ENCODE results near the gene KIF6. TPM values are rescaled to one million over a fixed set of nuclear protein-coding genes. Genes with fewer than 3 reads are reported as not detected.
A peak's percentile ranks its signal among the peaks of the same experiment; 100 is the strongest.

The KIF6 gene
- total RNA-seq, 1 donor from 2014 or later: 0.26 TPM

DNA sequence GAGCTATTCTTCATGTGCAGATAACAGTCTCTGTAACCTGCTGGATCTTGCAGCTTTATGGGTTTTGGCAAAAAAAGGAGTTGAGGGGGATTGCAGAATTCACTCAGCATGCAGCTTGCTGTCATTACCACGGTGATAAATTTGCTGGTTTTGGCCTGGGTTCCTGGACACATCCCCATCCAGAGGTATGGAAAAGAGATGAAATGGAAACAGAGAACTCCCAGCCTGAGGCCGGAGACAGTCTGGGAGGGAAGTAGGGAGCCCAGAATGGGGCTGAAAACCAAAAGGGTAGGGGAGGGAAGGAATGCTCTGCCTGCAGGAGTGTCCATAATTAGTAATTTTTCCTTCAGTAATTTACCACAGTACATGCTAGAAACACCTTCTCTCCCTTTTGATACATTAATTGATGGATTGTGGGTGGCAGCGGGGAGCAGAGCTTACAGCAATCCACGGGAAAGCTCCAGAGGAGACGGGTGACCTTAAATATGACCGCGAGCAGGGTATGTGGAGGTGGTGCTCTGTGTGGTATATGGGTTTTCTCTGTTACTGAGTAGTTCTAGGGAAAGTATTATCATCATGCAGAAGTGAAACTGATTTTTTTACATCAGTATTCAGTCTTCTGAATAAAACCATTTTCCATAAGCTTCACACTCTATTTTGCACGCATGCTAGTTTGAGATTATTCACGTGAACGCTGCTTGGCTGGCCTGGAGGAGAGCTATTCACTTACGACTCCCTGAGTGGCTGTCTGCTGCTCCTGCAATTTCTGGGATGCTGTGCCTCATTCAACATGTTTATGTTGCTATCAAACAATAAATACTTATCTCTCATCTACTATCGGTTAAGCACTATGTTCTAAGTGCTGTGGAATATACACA is 336.4 kb downstream of the KIF6 start:
- DNase-seq (ENCODE audit: low spot score): no peak

DNA sequence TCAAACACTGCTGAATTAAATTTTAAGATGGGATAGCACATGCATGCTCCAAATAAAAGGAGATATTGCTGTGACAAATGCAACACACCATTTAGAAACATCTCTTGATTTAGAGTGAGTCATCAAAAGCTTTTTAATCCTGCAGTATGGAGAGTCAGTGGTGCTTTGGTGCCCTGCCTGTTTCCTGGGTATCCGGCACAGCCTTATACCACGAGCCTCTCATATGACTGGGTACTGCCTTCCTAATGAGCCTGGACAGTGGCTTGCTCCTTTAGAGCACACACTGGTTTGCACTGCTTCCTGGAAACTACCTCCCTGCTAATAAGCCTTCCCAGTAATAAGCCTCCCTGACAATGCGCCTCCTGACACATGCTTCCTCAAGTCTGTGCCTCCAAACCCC is 337.4 kb downstream of the KIF6 start:
- no peak for DNase-seq (ENCODE audit: low spot score)

- no peak for DNase-seq (ENCODE audit: low spot score)
These were observed 338.7 kb downstream of the KIF6 start for GRCh38 chr6:39386487-39386886.

DNA sequence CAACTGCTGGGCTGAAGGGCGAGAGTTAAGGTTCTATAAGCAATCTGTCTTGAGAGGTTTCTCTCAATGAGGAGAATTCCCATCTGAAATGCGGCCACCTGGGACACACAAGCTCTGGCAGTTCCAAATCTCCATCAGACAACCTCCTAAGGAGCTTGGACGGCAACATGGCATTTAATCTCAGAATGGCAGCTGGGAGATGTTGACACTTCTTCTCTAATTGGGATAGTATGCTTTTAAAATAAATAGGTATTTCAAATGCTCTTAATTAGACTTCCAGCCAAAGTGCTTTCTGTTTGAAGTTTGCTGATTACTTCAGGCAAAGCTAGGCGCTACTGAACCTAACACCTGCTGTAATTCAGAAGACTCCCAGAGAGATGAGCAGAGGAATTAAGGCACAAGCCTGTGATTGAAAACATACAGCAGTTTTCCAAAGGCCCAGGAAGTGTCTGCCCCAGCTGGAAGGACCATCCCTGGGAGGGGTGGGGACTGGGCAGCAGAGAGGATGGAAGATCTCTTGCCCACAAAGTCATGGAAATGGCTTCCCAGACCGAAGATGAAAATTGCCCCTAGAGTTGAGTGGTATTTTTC is 343.6 kb downstream of the KIF6 start:
- no peak for DNase-seq (ENCODE audit: low spot score)

DNA sequence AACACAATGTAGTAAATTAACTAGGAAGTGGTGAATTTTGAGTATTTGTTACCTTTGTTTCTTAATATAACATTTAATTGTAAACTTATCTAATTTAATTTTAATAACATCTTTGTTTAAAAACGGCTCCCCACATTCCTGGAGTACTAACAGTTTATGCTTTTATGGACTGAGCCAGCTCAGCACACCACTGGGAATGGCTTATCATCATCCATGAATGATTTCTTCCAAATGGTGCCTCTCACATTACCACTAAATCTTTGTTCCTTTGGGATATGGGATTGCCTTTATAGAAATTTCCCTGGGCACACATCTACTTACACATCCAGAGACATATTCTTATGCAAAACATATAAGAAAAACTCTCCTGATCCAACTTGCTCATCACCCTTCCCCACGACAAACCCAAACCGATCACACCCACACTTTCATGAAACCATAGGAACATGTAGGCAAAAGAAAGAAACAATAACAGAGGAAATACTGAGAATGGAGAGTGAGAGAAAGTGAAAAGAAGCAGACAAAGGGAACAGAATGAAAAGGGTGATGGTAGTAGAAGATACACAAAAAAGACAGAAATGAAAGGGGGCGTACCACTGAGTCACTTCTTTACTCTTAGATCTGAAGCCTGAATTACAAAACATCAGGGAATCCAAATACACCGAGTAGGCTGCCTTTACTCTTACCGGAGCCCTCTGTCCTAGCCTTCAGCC is 344.2 kb downstream of the KIF6 start:
- DNase-seq (ENCODE audit: low spot score): no peak

DNA sequence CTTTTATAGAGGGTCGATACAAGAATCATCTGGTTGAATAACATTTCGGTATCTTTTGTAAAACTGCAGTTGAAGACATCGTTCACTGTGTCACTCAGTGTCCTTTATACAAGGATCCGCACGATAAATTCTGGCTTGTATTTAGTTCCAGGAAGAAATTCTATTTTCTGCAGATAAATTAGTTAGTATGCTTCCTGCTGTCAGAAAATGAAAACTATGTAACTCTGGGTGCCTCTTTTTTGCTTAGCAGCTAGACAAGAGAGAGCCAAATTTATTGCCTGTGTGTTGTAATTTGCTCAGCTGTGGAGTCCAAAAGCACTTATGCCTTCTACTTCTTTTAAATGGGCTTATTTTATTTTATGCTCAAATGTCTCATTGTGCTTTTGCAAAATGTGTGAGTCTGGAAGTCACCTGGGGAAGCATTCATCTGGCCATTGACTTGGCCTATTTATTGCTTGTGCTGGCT is 346.2 kb downstream of the KIF6 start:
- no peak for DNase-seq (ENCODE audit: low spot score)

DNA sequence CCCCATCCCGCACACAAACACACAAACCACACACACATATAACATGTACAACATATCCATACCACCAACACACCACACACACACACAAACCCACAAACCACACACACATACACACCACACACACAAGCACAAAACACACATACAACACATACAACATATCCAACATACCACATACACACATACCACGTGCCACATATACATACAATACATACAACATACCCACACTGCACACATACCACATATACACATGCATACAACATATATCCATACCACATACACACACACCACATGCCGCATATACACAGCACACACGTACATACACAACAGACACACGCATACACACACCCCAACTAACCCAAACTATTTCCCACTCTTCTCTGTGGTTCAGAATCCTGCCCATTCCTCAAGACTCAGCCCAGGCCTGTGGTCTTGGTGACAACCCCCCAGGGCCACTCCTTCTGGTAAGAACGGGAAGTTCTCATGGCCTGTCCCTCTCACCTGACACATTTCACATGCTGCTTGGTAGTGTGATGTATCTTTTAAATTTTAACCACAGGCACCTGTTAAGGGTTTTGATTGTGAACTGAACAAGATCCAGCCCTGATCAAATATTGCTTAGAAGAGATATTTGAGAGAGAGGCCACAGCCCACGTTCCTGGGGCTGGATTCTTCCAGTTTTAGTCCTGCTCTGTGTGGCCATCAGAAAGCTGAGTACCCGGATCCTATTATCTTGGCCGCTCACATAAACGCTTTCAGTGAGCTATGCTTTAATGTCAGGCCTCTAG is 346.8 kb downstream of the KIF6 start:
- DNase-seq (ENCODE audit: low spot score): no peak

DNA sequence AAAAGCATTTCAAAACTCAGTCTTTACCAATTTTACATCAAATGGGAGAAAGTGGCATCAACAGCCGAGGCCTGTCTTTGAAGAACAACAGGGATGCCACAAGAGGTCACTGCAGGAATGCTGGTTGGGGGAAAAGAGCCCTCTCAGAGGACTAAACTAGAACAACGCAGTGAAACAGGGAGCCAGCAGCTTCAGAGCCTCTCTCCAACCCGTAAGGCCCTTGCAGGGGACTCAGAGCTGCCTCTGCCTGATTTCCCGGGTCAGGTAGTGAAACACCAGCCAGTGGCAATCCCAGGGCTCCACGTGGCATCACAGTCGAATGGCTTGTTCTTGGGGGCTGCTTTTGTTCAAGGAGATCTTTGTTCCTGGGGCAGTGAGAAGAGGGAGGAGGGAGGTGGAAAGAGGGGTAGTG is 347.7 kb downstream of the KIF6 start:
- DNase-seq (ENCODE audit: low spot score): no peak

DNA sequence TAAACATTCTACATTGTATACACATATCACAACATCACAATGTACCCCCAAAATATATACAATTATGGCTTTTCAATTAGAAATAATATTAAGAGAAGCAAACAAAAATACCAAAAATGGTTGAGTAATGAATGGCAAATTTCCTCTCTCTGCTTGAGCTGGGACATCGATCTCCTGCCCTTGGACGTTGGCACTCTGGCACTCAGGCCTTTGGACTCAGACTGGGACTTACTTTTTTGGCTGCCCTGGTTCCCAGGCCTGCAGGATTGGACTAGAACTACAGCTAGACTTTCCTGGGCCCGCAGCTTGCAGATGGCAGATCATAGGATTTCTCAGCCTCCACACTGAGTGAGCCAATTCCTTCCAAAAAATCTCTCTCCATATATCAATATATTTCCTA is 349.8 kb downstream of the KIF6 start:
- DNase-seq (ENCODE audit: low spot score): no peak

- no peak for DNase-seq (ENCODE audit: low spot score)
These were observed 354.8 kb downstream of the KIF6 start for GRCh38 chr6:39370390-39370789.

- no peak for DNase-seq (ENCODE audit: low spot score)
These were observed 355.2 kb downstream of the KIF6 start for GRCh38 chr6:39369987-39370386.

DNA sequence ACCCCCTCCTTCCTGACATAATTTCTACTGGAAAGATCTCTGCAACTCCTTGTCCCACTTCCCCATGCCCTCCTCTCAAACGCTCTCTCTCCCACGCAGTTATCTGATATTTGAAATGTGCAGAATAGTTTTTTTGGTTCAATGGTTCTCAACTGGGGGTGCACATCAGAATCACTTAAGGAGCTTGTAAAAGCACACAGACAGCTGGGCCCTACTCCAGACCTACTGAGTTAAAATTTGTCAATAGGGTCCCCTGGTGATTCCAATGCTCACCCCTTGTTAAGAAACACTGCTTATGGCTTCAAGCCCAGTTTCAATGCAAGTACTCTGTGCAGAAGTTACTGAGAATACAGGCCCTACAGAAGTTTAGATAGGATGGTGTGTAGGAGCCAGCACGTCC is 357.5 kb downstream of the KIF6 start:
- DNase-seq (ENCODE audit: low spot score): no peak

DNA sequence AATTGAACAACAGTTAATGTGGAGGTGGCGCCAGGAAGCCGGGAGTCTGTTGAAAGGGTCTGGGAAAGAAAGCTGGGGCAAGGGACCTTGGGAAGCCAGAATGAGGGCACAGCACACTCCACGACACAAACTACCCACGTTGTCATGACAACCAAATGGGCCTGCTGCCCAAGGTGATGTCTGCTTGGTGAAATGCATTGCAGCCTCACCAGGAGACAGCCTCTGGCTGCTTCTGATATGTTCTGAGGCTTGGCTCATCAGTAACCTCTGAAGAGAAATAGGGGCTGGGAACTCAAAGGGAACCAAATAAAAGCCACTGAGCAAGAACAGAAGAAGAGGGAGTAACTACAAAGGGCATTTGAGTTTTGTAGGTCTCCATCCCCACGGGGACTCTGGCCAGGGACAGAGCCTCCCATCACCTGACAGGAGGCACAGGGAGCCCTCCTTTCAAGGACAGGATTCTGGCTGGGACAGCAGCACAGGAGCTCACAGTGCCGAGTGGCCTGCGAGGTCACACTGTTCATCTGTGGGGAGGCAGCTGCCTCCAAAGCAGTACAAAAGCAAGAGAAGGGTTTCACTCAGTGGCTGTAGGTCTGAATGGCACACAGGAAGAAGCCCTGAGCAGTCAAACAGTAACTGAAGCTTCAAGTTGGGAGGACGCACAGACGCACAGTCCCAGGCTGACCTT is 358.1 kb downstream of the KIF6 start:
- no peak for DNase-seq (ENCODE audit: low spot score)

GRCh38 chr6:39365281-39366074 is 359.7 kb downstream of the KIF6 start:
- peak; percentile 85 for DNase-seq (ENCODE audit: low spot score)

- peak; percentile 30 for DNase-seq (ENCODE audit: low spot score)
These were observed 361.9 kb downstream of the KIF6 start for GRCh38 chr6:39363280-39363679.

GRCh38 chr6:39362487-39362865 is 362.7 kb downstream of the KIF6 start:
- no peak for DNase-seq (ENCODE audit: low spot score)

DNA sequence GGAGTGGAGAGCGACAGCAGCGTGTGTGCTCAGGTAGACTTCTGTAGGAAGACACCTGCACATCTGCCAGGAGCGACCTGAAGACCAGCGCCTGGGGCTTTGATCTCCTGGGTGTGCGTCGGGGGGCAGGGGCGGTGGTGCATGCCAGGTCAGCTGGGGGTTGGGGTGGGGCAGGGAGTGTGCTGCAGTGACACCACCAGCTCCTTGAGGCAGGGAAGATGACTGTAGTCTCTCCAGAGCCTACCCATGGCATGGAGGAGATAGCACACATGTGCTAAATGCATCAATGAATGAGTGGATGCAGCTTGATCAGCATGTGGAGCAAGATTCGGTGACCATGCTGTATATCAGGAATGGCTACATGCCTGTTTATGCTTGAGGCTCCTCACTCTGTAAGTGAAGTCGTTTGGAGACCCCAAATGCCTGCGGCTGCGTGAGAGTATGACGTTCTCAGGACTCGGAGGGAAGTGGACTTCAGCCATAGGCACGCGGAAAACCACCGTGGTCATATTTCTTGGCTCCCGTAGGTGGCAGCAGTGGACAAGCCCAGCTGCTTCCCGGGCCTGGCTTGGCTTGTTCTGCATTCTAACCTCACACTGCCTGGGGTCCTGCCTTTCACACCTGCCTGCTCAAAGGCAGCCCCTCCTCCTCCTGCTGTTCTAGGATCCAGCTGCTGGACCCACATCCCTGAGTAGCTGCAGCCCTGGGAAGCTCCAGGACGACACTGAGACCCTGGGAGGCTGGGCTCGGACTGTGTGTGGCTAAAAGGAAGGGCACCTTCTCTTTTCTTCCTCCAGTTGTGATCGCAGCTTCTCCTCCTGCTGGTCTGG is 363.3 kb downstream of the KIF6 start:
- DNase-seq (ENCODE audit: low spot score): peak; percentile 90

DNA sequence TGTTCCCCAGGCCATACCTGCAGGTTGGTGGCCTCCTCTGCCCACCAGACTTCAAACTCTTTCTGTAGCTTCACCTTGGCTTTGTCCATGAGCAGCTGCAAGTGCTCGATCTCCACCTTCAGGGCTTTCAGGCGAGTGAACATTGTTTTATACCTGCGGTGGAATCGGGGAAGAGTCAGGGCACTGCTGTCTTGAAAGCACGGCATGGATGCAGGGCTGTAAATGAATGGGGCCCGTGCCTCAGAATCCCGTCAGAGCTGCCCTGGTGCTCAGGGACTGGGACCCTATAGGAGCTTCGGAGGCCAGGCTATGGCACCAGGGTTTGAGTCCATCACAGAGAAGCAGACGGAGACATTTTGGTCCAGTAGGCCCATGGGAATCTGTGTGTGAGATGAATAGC is 364.8 kb downstream of the KIF6 start:
- DNase-seq (ENCODE audit: low spot score): peak; percentile 64
